AG09309 (cell line): Measurements from ENCODE around the gene TIMM8A.
A peak's percentile ranks its signal among the peaks of the same experiment; 100 is the strongest.

Experiments
- DNase-seq: peaks from one replicate; pipeline ENCODE4 v3.0.0-alpha.2; 2010; ENCODE audit warnings: low read depth
- H3K4me3 ChIP-seq: 2 replicates; pipeline ENCODE4 v1.5.1; 2011; ENCODE audit warnings: mild to moderate bottlenecking, low read depth, low read length, moderate library complexity; ENCODE audit not compliant: control insufficient read depth
- TF ChIP-seq, protein P1 (sequence below): IDR thresholded peaks from 2 replicates; pipeline ENCODE4 v1.5.1; 2011; ENCODE audit warnings: mild to moderate bottlenecking, low read depth, low read length, inconsistent platforms; ENCODE audit not compliant: insufficient read depth, control insufficient read depth; ENCODE audit errors: missing control alignments

TIMM8A gene

GRCh38 chrX:101390664-101391525 lies 42.4 kb upstream of the TIMM8A start, which contains the start of gene RPL36A:
TSS of gene RPL36A (plus strand) at chrX:101391011. CDS start at chrX:101391044, 33 bp downstream.
- peak; percentile 52 for DNase-seq
- H3K4me3 ChIP-seq = peak within 1 kb of the TSS; percentile 59
- TF ChIP-seq, protein P1, sequence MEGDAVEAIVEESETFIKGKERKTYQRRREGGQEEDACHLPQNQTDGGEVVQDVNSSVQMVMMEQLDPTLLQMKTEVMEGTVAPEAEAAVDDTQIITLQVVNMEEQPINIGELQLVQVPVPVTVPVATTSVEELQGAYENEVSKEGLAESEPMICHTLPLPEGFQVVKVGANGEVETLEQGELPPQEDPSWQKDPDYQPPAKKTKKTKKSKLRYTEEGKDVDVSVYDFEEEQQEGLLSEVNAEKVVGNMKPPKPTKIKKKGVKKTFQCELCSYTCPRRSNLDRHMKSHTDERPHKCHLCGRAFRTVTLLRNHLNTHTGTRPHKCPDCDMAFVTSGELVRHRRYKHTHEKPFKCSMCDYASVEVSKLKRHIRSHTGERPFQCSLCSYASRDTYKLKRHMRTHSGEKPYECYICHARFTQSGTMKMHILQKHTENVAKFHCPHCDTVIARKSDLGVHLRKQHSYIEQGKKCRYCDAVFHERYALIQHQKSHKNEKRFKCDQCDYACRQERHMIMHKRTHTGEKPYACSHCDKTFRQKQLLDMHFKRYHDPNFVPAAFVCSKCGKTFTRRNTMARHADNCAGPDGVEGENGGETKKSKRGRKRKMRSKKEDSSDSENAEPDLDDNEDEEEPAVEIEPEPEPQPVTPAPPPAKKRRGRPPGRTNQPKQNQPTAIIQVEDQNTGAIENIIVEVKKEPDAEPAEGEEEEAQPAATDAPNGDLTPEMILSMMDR = peak; percentile 78

DNA sequence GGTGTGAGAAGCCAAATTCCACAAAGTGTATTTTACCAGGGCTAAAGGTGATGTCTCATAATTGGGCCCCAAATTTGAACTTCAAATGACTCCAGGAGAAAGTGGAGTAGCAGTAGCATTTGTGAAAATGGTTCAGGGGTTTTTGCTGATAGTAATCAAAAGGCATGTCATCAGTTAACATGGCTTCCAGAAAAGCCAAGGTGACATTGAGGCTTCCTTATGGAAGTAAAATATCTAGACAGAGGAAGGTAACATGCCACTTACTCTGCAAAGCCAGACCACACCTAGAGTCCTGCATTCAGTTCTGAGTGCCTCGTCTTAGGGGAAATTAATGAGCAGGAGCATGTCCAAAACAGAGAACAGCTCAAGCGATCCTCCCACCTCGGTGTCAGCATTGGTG lies 40.1 kb upstream of the TIMM8A start:
- no peak overlapping the region for H3K4me3 ChIP-seq
- TF ChIP-seq, protein P1 = no peak
- DNase-seq = no peak

DNA sequence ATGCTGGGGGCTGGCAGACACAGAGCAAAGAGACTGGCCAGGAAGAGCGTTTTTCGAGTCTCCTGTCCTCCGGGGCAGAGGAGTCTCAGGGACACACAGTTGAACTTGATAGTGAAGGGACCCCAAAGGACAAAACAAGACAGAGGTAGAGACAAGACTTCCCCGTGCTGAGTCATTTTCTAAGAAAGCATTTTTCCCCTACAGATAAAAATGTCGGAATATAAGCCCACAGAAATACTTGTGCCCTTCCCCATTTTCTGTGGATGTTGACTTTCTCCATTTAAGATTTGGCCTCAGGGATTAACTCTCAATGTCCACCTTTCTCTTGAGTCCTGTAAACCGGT lies 38.0 kb upstream of the TIMM8A start:
- H3K4me3 ChIP-seq = no peak overlapping the region
- TF ChIP-seq, protein P1 = no peak
- no peak for DNase-seq

- no peak for DNase-seq
- TF ChIP-seq, protein P1 = no peak
- no peak within 1 kb of the TSS for H3K4me3 ChIP-seq
Observed at GRCh38 chrX:101385795-101386541, 37.4 kb upstream of the TIMM8A start, which contains the start of gene BTK. TSS of gene BTK (minus strand) at chrX:101386191. CDS start at chrX:101375284, 10,907 bp downstream.

DNA sequence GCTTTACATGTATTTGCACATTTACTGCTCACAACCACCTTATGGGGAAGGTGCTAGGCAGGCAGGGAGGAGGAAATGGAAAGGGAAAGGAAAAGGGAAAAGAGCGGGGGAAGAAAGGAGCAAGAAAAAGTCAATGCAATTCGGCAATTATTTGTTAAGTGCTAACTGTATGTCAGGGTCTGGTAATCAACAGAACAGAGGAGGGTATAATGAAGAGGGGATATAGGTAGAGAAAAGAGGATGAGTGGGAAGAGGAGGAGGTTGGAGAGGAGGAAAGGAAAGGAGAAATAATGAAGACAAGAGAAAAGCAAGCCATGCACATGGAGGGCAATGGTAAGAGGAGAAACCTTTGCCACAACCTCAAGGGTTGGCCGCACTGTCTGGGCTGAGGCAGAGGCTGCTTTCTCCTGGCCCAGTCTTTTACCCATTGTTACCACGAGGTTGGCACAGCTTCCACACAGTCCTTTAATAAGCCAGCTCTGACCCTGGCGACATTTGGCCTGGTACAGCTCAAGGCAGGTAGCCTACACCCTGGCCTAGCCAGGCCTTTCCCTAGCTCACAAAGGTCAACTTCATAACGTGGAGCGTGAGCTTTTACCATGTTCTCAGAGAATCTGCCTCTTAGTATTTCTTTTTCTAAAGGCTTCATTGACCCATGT lies 36.6 kb upstream of the TIMM8A start:
- TF ChIP-seq, protein P1 = no peak
- no peak for DNase-seq
- H3K4me3 ChIP-seq = no peak overlapping the region

- no peak overlapping the region for H3K4me3 ChIP-seq
- TF ChIP-seq, protein P1 = no peak
- no peak for DNase-seq
Observed at GRCh38 chrX:101383679-101384205, 35.2 kb upstream of the TIMM8A start.
